Kidney (tissue), 14 donors: ENCODE measurements around the gene INF2. TPM values are rescaled to one million over a fixed set of nuclear protein-coding genes. Genes with fewer than 3 reads are reported as not detected.

Experiments
- DNase-seq, 5 donors: peaks; one replicate each; pipeline ENCODE4 v3.0.0-alpha.2; 2013 to 2020
- FAIRE-seq: peaks from 2 replicates; lab custom pipeline; 2012; peaks lifted over from hg19 to GRCh38; lab: Jason Lieb, UNC
- H3K27ac ChIP-seq, 2 donors: one replicate each; pipeline ENCODE4 v1.7.0; 2013; ENCODE audit warnings: low read depth in 2 of 2, low read length in 2 of 2, inconsistent platforms in 1 of 2
- H3K27me3 ChIP-seq: one replicate; pipeline ENCODE4 v1.7.1; 2013; ENCODE audit warnings: low read length, inconsistent platforms; ENCODE audit not compliant: control insufficient read depth, insufficient read depth
- H3K36me3 ChIP-seq, 3 donors: one replicate each; pipeline versions ENCODE4 v1.7.0 to v1.7.1; 2013; ENCODE audit warnings: low read length in 3 of 3, control low read depth in 1 of 3, inconsistent platforms in 1 of 3; ENCODE audit not compliant: insufficient read depth in 3 of 3, control insufficient read depth in 2 of 3
- H3K4me1 ChIP-seq, 3 donors: one replicate each; pipeline versions ENCODE4 v1.7.0 to v1.7.1; 2013; ENCODE audit warnings: low read length in 3 of 3, inconsistent platforms in 1 of 3, low read depth in 1 of 3; ENCODE audit not compliant: control insufficient read depth in 2 of 3, insufficient read depth in 2 of 3
- H3K4me3 ChIP-seq, 3 donors: one replicate each; pipeline versions ENCODE4 v1.7.0 to v1.8.1; 2013; ENCODE audit warnings: low read length in 3 of 3, control low read depth in 1 of 3, inconsistent platforms in 1 of 3
- H3K9ac ChIP-seq, 3 donors: one replicate each; pipeline versions ENCODE4 v1.7.0 to v1.7.1; 2013; ENCODE audit warnings: low read length in 3 of 3, control low read depth in 1 of 3, inconsistent platforms in 1 of 3
- H3K9me3 ChIP-seq, 3 donors: one replicate each; pipeline versions ENCODE4 v1.7.0 to v1.7.1; 2013; ENCODE audit warnings: low read length in 3 of 3, control low read depth in 1 of 3, inconsistent platforms in 1 of 3; ENCODE audit not compliant: control insufficient read depth in 2 of 3, insufficient read depth in 1 of 3
- CTCF ChIP-seq: IDR thresholded peaks from 3 replicates; pipeline ENCODE4 v1.5.1; 2012; ENCODE audit warnings: mild to moderate bottlenecking, moderate library complexity, borderline replicate concordance; ENCODE audit not compliant: insufficient read depth; ENCODE audit errors: extremely low read depth
- intact Hi-C: fragments of 100-400 bp; cut with DNase I; formaldehyde crosslinking; loops from one replicate; pipeline ENCODE4 v1.11.1; 2022
- polyA plus RNA-seq: library from polyadenylated mRNA; stranded (reverse); fragments of 350-450 nt; fragmentation: Illumina TruSeq; extraction: RNeasy Lipid Tissue Mini Kit (QIAGEN cat#74804); gene quantifications from one replicate; pipeline ENCODE4 v1.2.3, GENCODE V29; 2014; ENCODE audit warnings: low read depth, low replicate concordance; ENCODE audit not compliant: insufficient read depth
- total RNA-seq: library from RNA; stranded (reverse); fragmentation: NEBNext Ultra II Directional; extraction: Animal tissue kit (Norgen Biotek cat#: 25700); gene quantifications from one replicate; pipeline ENCODE4 v1.2.1, GENCODE V29; 2021
- donor health status: control.
- donor health status: control.
- donor health status: control.
- donor health status: control.
- donor health status: control.
- donor health status: DM: yes; HTN: yes; CAD: no.
- donor health status: Normal renal cell carcinoma (clear cell type).

Gene INF2
- total and polyA plus RNA-seq, 2 donors from 2014 or later = 58.5 to 82.7 TPM

GRCh38 chr14:104681689-104682074 is 7.7 kb upstream of the INF2 start:
- Histone ChIP-seq H3K4me1 (peaks cover 0 to 38% (median 18%) of the 10 kb centered on the region in 3 donors), H3K27me3 (no peaks in the 10 kb centered on the region), H3K9me3 (no peaks in the 10 kb centered on the region), H3K9ac (no peak overlapping the region), H3K36me3 (no peaks in the 10 kb centered on the region), H3K4me3 (no peak overlapping the region), H3K27ac (peak overlapping the region; percentile 45 to 72)
- intact Hi-C loops = no loop called here
- FAIRE-seq = no peak
- peak; percentile 86 to 96 (median 90) for DNase-seq
- no peak for TF ChIP-seq CTCF

- H3K9ac ChIP-seq = no peak overlapping the region
- no peak for FAIRE-seq
- no peaks in the 10 kb centered on the region for H3K27me3 ChIP-seq
- DNase-seq = peak in 3 of 5 donors; percentile 51 to 69 (median 62)
- no peak for TF ChIP-seq CTCF
- H3K36me3 ChIP-seq = no peaks in the 10 kb centered on the region
- no peak overlapping the region for H3K4me3 ChIP-seq
- peaks cover 0 to 35% (median 18%) of the 10 kb centered on the region in 3 donors for H3K4me1 ChIP-seq
- H3K9me3 ChIP-seq = no peaks in the 10 kb centered on the region
- intact Hi-C loops = no loop called here
- peak overlapping the region in 1 of 2 donors; percentile 3 for H3K27ac ChIP-seq
These were observed 7.3 kb upstream of the INF2 start for GRCh38 chr14:104682107-104682593.

- Histone ChIP-seq H3K4me3 (no peak overlapping the region), H3K9ac (no peak overlapping the region), H3K9me3 (no peaks in the 10 kb centered on the region), H3K36me3 (no peaks in the 10 kb centered on the region), H3K27me3 (no peaks in the 10 kb centered on the region), H3K4me1 (peaks cover 0 to 36% (median 22%) of the 10 kb centered on the region in 3 donors), H3K27ac (no peak overlapping the region)
- FAIRE-seq (no peak), DNase-seq (peak in 2 of 5 donors; percentile 55 to 63)
- intact Hi-C loops = no loop called here
- TF ChIP-seq CTCF = no peak
These were observed 5.6 kb upstream of the INF2 start for GRCh38 chr14:104683653-104684448.
